HEK293 (cell line): ENCODE measurements around the gene TBXA2R.

ENCODE experiments used
- CTCF ChIA-PET: fragments of 350-600 bp; formaldehyde crosslinking; extraction: SDS; loops from one replicate; lab custom pipeline; 2021; ENCODE audit warnings: antibody characterized with exemption; lab: Yijun Ruan, JAX
- POLR2A ChIA-PET: fragments of 300-600 bp; formaldehyde crosslinking; extraction: SDS; loops from one replicate; lab custom pipeline; 2020; ENCODE audit warnings: antibody characterized with exemption, inconsistent platforms; lab: Yijun Ruan, JAX
- H3K27ac ChIP-seq: fragments of 200-500 bp; sonication (Bioruptor generic); 2 replicates; pipeline ENCODE4 v1.5.1; 2014; ENCODE audit warnings: low read depth, low read length, control low read depth, inconsistent platforms; ENCODE audit errors: extremely low read depth
- H3K36me3 ChIP-seq, 2 experiments: fragments of 200-500 bp in 1 of 2; sonication (Bioruptor generic) in 1 of 2; 1 replicate in 1 of 2; 2 replicates in 1 of 2; pipeline ENCODE4 v1.5.1; 2014 to 2017; ENCODE audit warnings: inconsistent platforms in 2 of 2, low read length in 2 of 2; ENCODE audit not compliant: control insufficient read depth in 2 of 2, insufficient read depth in 1 of 2
- H3K4me1 ChIP-seq: fragments of 200-500 bp; sonication (Bioruptor generic); 2 replicates; pipeline ENCODE4 v1.5.1; 2014; ENCODE audit warnings: mild to moderate bottlenecking, low read length, inconsistent platforms; ENCODE audit not compliant: control insufficient read depth, insufficient read depth
- H3K4me3 ChIP-seq: 2 replicates; pipeline ENCODE4 v1.5.1; 2011; ENCODE audit warnings: low read depth, mild to moderate bottlenecking, control low read depth, low read length, moderate library complexity
- H3K9me3 ChIP-seq: fragments of 200-500 bp; sonication (Bioruptor generic); 2 replicates; pipeline ENCODE4 v1.5.1; 2014; ENCODE audit warnings: low read depth, low read length, inconsistent platforms; ENCODE audit not compliant: control insufficient read depth, insufficient read depth
- ATF2 ChIP-seq: fragments of 450-650 bp; formaldehyde crosslinking; IDR thresholded peaks from 2 replicates; pipeline ENCODE4 v1.5.1; 2016; ENCODE audit warnings: missing biosample characterization, missing genetic modification characterization, low read depth
- GLI2 ChIP-seq: fragments of 450-650 bp; formaldehyde crosslinking; IDR thresholded peaks from 2 replicates; pipeline ENCODE4; 2017; ENCODE audit warnings: missing biosample characterization, missing genetic modification characterization, low read depth, borderline replicate concordance
- IKZF3 ChIP-seq: fragments of 450-650 bp; IDR thresholded peaks from 2 replicates; pipeline ENCODE4 v1.5.0; 2018; ENCODE audit warnings: missing biosample characterization, mild to moderate bottlenecking, missing genetic modification characterization, moderate library complexity
- KLF7 ChIP-seq: fragments of 450-650 bp; formaldehyde crosslinking; IDR thresholded peaks from 2 replicates; pipeline ENCODE4 v1.5.1; 2016; ENCODE audit warnings: missing biosample characterization, missing genetic modification characterization, borderline replicate concordance
- PRDM1 ChIP-seq: fragments of 450-650 bp; formaldehyde crosslinking; IDR thresholded peaks from 2 replicates; pipeline ENCODE4; 2016; ENCODE audit warnings: missing biosample characterization, missing genetic modification characterization
- PRDM10 ChIP-seq: fragments of 450-650 bp; formaldehyde crosslinking; IDR thresholded peaks from 2 replicates; pipeline ENCODE4 v1.5.1; 2016; ENCODE audit warnings: missing biosample characterization, missing genetic modification characterization
- SP7 ChIP-seq: fragments of 450-650 bp; formaldehyde crosslinking; IDR thresholded peaks from 2 replicates; pipeline ENCODE4 v1.5.1; 2016; ENCODE audit warnings: missing biosample characterization, missing genetic modification characterization
- YY1 ChIP-seq: fragments of 450-650 bp; formaldehyde crosslinking; IDR thresholded peaks from 2 replicates; pipeline ENCODE4 v1.5.1; 2018; ENCODE audit warnings: missing biosample characterization, missing genetic modification characterization
- ZFP69B ChIP-seq: fragments of 450-650 bp; formaldehyde crosslinking; IDR thresholded peaks from 2 replicates; pipeline ENCODE4 v1.5.1; 2016; ENCODE audit warnings: missing biosample characterization, missing genetic modification characterization
- ZNF19 ChIP-seq: fragments of 450-650 bp; formaldehyde crosslinking; IDR thresholded peaks from 2 replicates; pipeline ENCODE4; 2016; ENCODE audit warnings: missing biosample characterization, missing genetic modification characterization, low read depth
- ZNF23 ChIP-seq: fragments of 450-650 bp; formaldehyde crosslinking; IDR thresholded peaks from 2 replicates; pipeline ENCODE4 v1.5.1; 2016; ENCODE audit warnings: missing biosample characterization, missing genetic modification characterization, borderline replicate concordance
- ZNF280C ChIP-seq: fragments of 450-650 bp; formaldehyde crosslinking; IDR thresholded peaks from 2 replicates; pipeline ENCODE4 v1.5.1; 2016; ENCODE audit warnings: missing biosample characterization, missing genetic modification characterization
- ZNF398 ChIP-seq: fragments of 450-650 bp; formaldehyde crosslinking; IDR thresholded peaks from 2 replicates; pipeline ENCODE4 v1.5.1; 2017; ENCODE audit warnings: missing biosample characterization, missing genetic modification characterization
- ZNF521 ChIP-seq: fragments of 450-650 bp; formaldehyde crosslinking; IDR thresholded peaks from 2 replicates; pipeline ENCODE4 v1.5.1; 2017; ENCODE audit warnings: missing biosample characterization, mild to moderate bottlenecking, missing genetic modification characterization
- ZNF548 ChIP-seq: fragments of 450-650 bp; formaldehyde crosslinking; IDR thresholded peaks from 2 replicates; pipeline ENCODE4 v1.5.1; 2016; ENCODE audit warnings: missing biosample characterization, missing genetic modification characterization
- ZNF600 ChIP-seq: fragments of 450-650 bp; formaldehyde crosslinking; IDR thresholded peaks from 2 replicates; pipeline ENCODE4 v1.5.1; 2016; ENCODE audit warnings: missing biosample characterization, missing genetic modification characterization
- ZNF623 ChIP-seq: fragments of 450-650 bp; formaldehyde crosslinking; IDR thresholded peaks from 2 replicates; pipeline ENCODE4 v1.5.1; 2016; ENCODE audit warnings: missing biosample characterization, missing genetic modification characterization
- ZNF629 ChIP-seq: fragments of 450-650 bp; formaldehyde crosslinking; IDR thresholded peaks from 2 replicates; pipeline ENCODE4 v1.5.1; 2017; ENCODE audit warnings: missing biosample characterization, missing genetic modification characterization
- ZSCAN23 ChIP-seq: fragments of 450-650 bp; formaldehyde crosslinking; IDR thresholded peaks from 2 replicates; pipeline ENCODE4 v1.5.1; 2016; ENCODE audit warnings: missing biosample characterization, missing genetic modification characterization

The TBXA2R gene

GRCh38 chr19:3589949-3590348, 16.7 kb downstream of the TBXA2R start (continued):
- TF ChIP-seq ZNF521 (no peak), IKZF3 (no peak), ZSCAN23 (tag by site-specific recombination) (no peak), ZNF19 (tag by site-specific recombination) (no peak), ZNF280C (tag by site-specific recombination) (no peak)

- H3K4me3 ChIP-seq = no peak overlapping the region
- H3K27ac ChIP-seq = no peak overlapping the region
- no peaks in the 10 kb centered on the region for H3K9me3 ChIP-seq
- no peaks in the 10 kb centered on the region for H3K36me3 ChIP-seq
- CTCF ChIA-PET = interaction anchor here (0.6 kb wide), 1 partner anchor 14 kb away, joined by 3 read pairs; no protein-coding TSS in a partner anchor
- POLR2A ChIA-PET = no interaction called here
- no peaks in the 10 kb centered on the region for H3K4me1 ChIP-seq
- TF ChIP-seq YY1 (tag by site-specific recombination) (no peak), SP7 (tag by site-specific recombination) (no peak), ZNF623 (tag by site-specific recombination) (no peak), ZNF398 (tag by site-specific recombination) (no peak), ZNF600 (tag by site-specific recombination) (no peak), PRDM1 (tag by site-specific recombination) (no peak), ZNF548 (tag by site-specific recombination) (no peak), PRDM10 (tag by site-specific recombination) (no peak), GLI2 (tag by site-specific recombination) (no peak), ZFP69B (no peak), ATF2 (no peak), KLF7 (tag by site-specific recombination) (no peak), ZNF23 (tag by site-specific recombination) (no peak), ZNF629 (tag by site-specific recombination) (no peak)
Observed at GRCh38 chr19:3589439-3589838, 17.2 kb downstream of the TBXA2R start.
